ENCODE data around the gene RBL2. TPM values are rescaled to one million over a fixed set of nuclear protein-coding genes. Genes with fewer than 3 reads are reported as not detected.

The RBL2 gene
- total RNA-seq, 1 experiment from 2014 or later, result 33.4 TPM

DNA sequence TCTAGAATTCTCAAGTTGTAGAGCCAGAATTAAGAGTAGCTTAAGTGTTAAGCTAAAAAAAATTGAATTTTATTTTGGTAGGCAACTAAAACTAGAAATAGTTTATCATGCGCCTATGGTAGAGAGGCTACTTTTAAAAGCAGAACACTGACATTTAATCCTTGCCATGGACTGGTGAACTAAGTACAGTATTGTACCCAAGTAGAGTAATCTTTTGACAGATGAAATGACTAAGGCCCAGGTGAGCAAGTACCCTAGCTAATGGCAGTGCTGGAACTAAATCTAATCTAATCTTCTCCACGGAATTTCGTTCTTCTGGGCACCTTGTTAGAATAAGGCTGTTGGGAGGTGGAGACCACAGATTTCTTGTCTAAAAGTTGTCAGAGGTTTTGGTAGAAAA lies 11.8 kb downstream of the RBL2 start:
- Histone ChIP-seq H3K9ac (ENCODE audit: low read length) (no peak overlapping the region), H3K36me3 (ENCODE audit: control insufficient read depth in 1 of 2, insufficient read depth in 2 of 2, low read length in 2 of 2) (no peaks in the 10 kb centered on the region), H3K9me2 (ENCODE audit: insufficient read depth) (no peaks in the 10 kb centered on the region), H3K79me2 (ENCODE audit: insufficient read depth, low read length) (no peaks in the 10 kb centered on the region), H2AFZ (ENCODE audit: low read depth, low read length, poor library complexity, severe bottlenecking) (no peak overlapping the region), H4K20me1 (ENCODE audit: insufficient read depth) (no peaks in the 10 kb centered on the region; the same call in 1 of the 2 replicates), H3K9me3 (ENCODE audit: control insufficient read depth in 1 of 2, insufficient read depth in 1 of 2, low read depth in 1 of 2, low read length in 2 of 2) (no peaks in the 10 kb centered on the region), H3K4me2 (ENCODE audit: low read length) (no peak overlapping the region), H3K27ac (ENCODE audit: low read depth, low read length) (no peak overlapping the region), H3K4me3 (replicated peaks in 1 of 2; ENCODE audit: low read depth in 1 of 2, low read length in 2 of 2) (no peak overlapping the region), H3K27me3 (ENCODE audit: insufficient read depth, low read length) (no peaks in the 10 kb centered on the region), H3K4me1 (ENCODE audit: control insufficient read depth in 1 of 2, insufficient read depth in 2 of 2, low read length in 2 of 2) (no peaks in the 10 kb centered on the region)
- ATAC-seq (no peak), DNase-seq (ENCODE audit: low read depth, low spot score) (no peak)
- ChIA-PET POLR2A (interaction anchor here (1.1 kb wide), 1 partner anchor 25 kb away, joined by 3 read pairs; no protein-coding TSS in a partner anchor), CTCF (no interaction called here), RAD21 (ENCODE audit: low non-redundant PET in 1 of 2, low total read pairs in 2 of 2, uncharacterized antibody in 2 of 2, unreplicated experiment in 2 of 2) (no interaction called here)
- no TSS peak for BruUV-seq (replicated peaks)
- TF ChIP-seq, protein P1, sequence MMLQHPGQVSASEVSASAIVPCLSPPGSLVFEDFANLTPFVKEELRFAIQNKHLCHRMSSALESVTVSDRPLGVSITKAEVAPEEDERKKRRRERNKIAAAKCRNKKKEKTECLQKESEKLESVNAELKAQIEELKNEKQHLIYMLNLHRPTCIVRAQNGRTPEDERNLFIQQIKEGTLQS (IDR thresholded peaks at IDR 0.05), result no peak
- TF ChIP-seq YY1 (IDR thresholded peaks at IDR 0.05; ENCODE audit: extremely low read depth, insufficient replicate concordance, low read depth, low read length) (no peak), POLR2A (IDR thresholded peaks at IDR 0.05; ENCODE audit: borderline replicate concordance, extremely low read depth, insufficient read depth, insufficient read length) (no peak), JUND (IDR thresholded peaks at IDR 0.05) (no peak), ZNF274 (IDR thresholded peaks at IDR 0.05; ENCODE audit: low read depth, low read length) (no peak), CEBPB (IDR thresholded peaks at IDR 0.05; ENCODE audit: low read depth) (no peak), ELF1 (IDR thresholded peaks at IDR 0.05; ENCODE audit: borderline replicate concordance, low read depth) (no peak)
- TF ChIP-seq, protein P2, sequence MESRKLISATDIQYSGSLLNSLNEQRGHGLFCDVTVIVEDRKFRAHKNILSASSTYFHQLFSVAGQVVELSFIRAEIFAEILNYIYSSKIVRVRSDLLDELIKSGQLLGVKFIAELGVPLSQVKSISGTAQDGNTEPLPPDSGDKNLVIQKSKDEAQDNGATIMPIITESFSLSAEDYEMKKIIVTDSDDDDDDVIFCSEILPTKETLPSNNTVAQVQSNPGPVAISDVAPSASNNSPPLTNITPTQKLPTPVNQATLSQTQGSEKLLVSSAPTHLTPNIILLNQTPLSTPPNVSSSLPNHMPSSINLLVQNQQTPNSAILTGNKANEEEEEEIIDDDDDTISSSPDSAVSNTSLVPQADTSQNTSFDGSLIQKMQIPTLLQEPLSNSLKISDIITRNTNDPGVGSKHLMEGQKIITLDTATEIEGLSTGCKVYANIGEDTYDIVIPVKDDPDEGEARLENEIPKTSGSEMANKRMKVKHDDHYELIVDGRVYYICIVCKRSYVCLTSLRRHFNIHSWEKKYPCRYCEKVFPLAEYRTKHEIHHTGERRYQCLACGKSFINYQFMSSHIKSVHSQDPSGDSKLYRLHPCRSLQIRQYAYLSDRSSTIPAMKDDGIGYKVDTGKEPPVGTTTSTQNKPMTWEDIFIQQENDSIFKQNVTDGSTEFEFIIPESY (IDR thresholded peaks at IDR 0.05; ENCODE audit: extremely low read depth, insufficient replicate concordance, low read length), result no peak
- TF ChIP-seq, protein P3, sequence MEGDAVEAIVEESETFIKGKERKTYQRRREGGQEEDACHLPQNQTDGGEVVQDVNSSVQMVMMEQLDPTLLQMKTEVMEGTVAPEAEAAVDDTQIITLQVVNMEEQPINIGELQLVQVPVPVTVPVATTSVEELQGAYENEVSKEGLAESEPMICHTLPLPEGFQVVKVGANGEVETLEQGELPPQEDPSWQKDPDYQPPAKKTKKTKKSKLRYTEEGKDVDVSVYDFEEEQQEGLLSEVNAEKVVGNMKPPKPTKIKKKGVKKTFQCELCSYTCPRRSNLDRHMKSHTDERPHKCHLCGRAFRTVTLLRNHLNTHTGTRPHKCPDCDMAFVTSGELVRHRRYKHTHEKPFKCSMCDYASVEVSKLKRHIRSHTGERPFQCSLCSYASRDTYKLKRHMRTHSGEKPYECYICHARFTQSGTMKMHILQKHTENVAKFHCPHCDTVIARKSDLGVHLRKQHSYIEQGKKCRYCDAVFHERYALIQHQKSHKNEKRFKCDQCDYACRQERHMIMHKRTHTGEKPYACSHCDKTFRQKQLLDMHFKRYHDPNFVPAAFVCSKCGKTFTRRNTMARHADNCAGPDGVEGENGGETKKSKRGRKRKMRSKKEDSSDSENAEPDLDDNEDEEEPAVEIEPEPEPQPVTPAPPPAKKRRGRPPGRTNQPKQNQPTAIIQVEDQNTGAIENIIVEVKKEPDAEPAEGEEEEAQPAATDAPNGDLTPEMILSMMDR (IDR thresholded peaks at IDR 0.05 in 2 of 3, conservative IDR thresholded peaks at IDR 0.05 in 1 of 3; ENCODE audit: borderline replicate concordance in 1 of 3, insufficient read depth in 1 of 3, low read depth in 2 of 3, low read length in 2 of 3), result no peak
- TF ChIP-seq, protein P4, sequence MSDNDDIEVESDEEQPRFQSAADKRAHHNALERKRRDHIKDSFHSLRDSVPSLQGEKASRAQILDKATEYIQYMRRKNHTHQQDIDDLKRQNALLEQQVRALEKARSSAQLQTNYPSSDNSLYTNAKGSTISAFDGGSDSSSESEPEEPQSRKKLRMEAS (IDR thresholded peaks at IDR 0.05), result no peak
- intact Hi-C loops (cut with micrococcal nuclease), result no loop called here
